Thyroid gland (tissue), 4 donors: ENCODE results near the gene HEPN1.

Experiments used
- POLR2A ChIP-seq, 2 donors: fragments of 450-650 bp; IDR thresholded peaks; one replicate each; pipeline ENCODE4 v1.6.1; 2017; ENCODE audit warnings: antibody characterized with exemption in 2 of 2, mild to moderate bottlenecking in 2 of 2, moderate library complexity in 1 of 2
- TF ChIP-seq, protein P1 (sequence below), 6 experiments: fragments of 200-600 bp in 3 of 6; fragments of 450-650 bp in 3 of 6; sonication (generic) in 3 of 6; IDR thresholded peaks; one replicate each; pipeline ENCODE4 v1.5.1; 2016 to 2019; ENCODE audit warnings: antibody characterized with exemption in 6 of 6, mild to moderate bottlenecking in 2 of 6, inconsistent platforms in 1 of 6, moderate library complexity in 1 of 6

DNA sequence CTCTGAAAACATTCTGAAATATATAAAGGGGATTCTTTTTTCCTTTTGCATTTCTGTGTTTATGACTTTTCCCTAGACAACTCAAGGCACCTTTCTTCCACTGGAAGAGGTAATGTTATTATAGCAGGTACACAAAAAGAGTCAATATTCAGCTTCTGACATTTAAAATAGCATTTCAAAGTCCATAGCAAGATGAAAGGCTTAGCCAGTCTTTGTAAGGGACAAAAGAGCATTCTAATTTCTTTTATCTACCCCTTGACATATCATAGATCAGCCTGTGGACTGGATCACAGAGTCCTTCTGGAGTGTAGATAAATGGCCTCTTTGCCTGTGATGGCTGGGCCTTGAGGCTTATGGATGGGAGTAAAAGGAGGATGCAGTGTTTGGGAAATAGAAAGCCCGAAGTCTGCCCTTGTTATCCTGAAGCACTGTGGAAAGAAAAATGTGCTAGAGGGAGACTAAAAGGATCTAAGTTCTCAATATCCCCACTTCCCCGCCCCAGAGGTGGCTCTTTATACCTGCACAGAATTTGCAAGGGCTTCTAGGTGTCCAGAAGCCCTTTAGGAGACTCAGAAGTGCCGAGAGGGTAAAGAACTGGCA lies 18.4 kb downstream of the HEPN1 start:
- TF ChIP-seq, protein P1, sequence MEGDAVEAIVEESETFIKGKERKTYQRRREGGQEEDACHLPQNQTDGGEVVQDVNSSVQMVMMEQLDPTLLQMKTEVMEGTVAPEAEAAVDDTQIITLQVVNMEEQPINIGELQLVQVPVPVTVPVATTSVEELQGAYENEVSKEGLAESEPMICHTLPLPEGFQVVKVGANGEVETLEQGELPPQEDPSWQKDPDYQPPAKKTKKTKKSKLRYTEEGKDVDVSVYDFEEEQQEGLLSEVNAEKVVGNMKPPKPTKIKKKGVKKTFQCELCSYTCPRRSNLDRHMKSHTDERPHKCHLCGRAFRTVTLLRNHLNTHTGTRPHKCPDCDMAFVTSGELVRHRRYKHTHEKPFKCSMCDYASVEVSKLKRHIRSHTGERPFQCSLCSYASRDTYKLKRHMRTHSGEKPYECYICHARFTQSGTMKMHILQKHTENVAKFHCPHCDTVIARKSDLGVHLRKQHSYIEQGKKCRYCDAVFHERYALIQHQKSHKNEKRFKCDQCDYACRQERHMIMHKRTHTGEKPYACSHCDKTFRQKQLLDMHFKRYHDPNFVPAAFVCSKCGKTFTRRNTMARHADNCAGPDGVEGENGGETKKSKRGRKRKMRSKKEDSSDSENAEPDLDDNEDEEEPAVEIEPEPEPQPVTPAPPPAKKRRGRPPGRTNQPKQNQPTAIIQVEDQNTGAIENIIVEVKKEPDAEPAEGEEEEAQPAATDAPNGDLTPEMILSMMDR (IDR thresholded peaks at IDR 0.05), result no peak
- TF ChIP-seq POLR2A (IDR thresholded peaks at IDR 0.05), result no peak
